ENCODE measurements around the gene KCNK6.

- no peak for TF ChIP-seq CTCF (IDR thresholded peaks at IDR 0.05; ENCODE audit: low read length)
- TF ChIP-seq EZH2 (optimal IDR thresholded peaks at IDR 0.05; ENCODE audit: low read depth, low read length), result no peak
These were observed 40.9 kb upstream of the KCNK6 start for GRCh38 chr19:38278751-38279150.

Measured in MM.1S (cell line).